Hepatocyte (in vitro differentiated cells): ENCODE data around the gene ETV7. TPM values are rescaled to one million over a fixed set of nuclear protein-coding genes. Genes with fewer than 3 reads are reported as not detected.

Experiments
- DNase-seq: peaks from one replicate; pipeline ENCODE4 v3.0.0-alpha.2; 2016; ENCODE audit warnings: low spot score
- H2AFZ ChIP-seq: fragments of 200-600 bp; sonication (generic); 2 replicates; pipeline ENCODE4 v1.6.0; 2016; ENCODE audit warnings: antibody characterized with exemption, mild to moderate bottlenecking
- H3K27ac ChIP-seq: fragments of 200-600 bp; sonication (generic); 2 replicates; pipeline ENCODE4 v1.5.1; 2016; ENCODE audit warnings: mild to moderate bottlenecking
- H3K27me3 ChIP-seq: fragments of 200-600 bp; sonication (generic); 2 replicates; pipeline ENCODE4 v1.6.1; 2016
- H3K36me3 ChIP-seq: fragments of 200-600 bp; sonication (generic); replicated peaks from 2 replicates; pipeline ENCODE4 v1.5.1; 2016; ENCODE audit warnings: low read depth; ENCODE audit not compliant: insufficient read depth
- H3K4me1 ChIP-seq: fragments of 200-600 bp; sonication (generic); 2 replicates; pipeline ENCODE4 v1.5.1; 2016; ENCODE audit warnings: mild to moderate bottlenecking, moderate library complexity; ENCODE audit not compliant: insufficient read depth
- H3K4me2 ChIP-seq: fragments of 200-600 bp; sonication (generic); 2 replicates; pipeline ENCODE4 v1.6.0; 2016
- H3K4me3 ChIP-seq: fragments of 200-600 bp; sonication (generic); 2 replicates; pipeline ENCODE4 v1.5.1; 2016; ENCODE audit warnings: mild to moderate bottlenecking
- H3K79me2 ChIP-seq: fragments of 200-600 bp; sonication (generic); 2 replicates; pipeline ENCODE4 v1.6.0; 2017; ENCODE audit warnings: mild to moderate bottlenecking
- H3K9me2 ChIP-seq: fragments of 200-600 bp; sonication (generic); replicated peaks from 2 replicates; pipeline ENCODE4 v1.6.0; 2017; ENCODE audit warnings: mild to moderate bottlenecking; ENCODE audit not compliant: insufficient read depth
- H3K9me3 ChIP-seq: fragments of 200-600 bp; sonication (generic); 2 replicates; pipeline ENCODE4 v1.5.1; 2016; ENCODE audit warnings: low read depth, mild to moderate bottlenecking
- H4K20me1 ChIP-seq: fragments of 200-600 bp; sonication (generic); 2 replicates; pipeline ENCODE4 v1.6.0; 2016; ENCODE audit warnings: mild to moderate bottlenecking; ENCODE audit not compliant: insufficient read depth, poor library complexity, severe bottlenecking
- CTCF ChIP-seq: fragments of 200-600 bp; sonication (generic); IDR thresholded peaks from 2 replicates; pipeline ENCODE4 v1.5.1; 2016; ENCODE audit warnings: antibody characterized with exemption, mild to moderate bottlenecking; ENCODE audit not compliant: poor library complexity
- EZH2 ChIP-seq: fragments of 200-600 bp; sonication (generic); IDR thresholded peaks from 2 replicates; pipeline ENCODE4 v1.6.1; 2016; ENCODE audit warnings: antibody characterized with exemption, mild to moderate bottlenecking, borderline replicate concordance
- EZH2phosphoT487 ChIP-seq: fragments of 200-600 bp; sonication (generic); IDR thresholded peaks from one replicate; pipeline ENCODE4 v1.6.1; 2018; ENCODE audit warnings: antibody characterized with exemption, mild to moderate bottlenecking, low read depth, moderate library complexity; ENCODE audit not compliant: unreplicated experiment, severe bottlenecking
- WGBS: methylation state at CpG from one replicate; pipeline ENCODE4 v1.1.6; 2016; ENCODE audit warnings: low lambda C conversion rate; ENCODE audit errors: missing lambda C conversion rate; 5-methylcytosine and 5-hydroxymethylcytosine counted together
- polyA plus RNA-seq: library from polyadenylated mRNA; unstranded; fragments of >200 nt; fragmentation: Nextera tagmentation; extraction: Ambion mirVana; gene quantifications from 2 replicates; pipeline ENCODE4 v1.2.1, GENCODE V29; 2016
- total RNA-seq: library from RNA; depleted of rRNA; stranded (reverse); fragments of >200 nt; gene quantifications from 2 replicates; pipeline ENCODE4 v1.2.3, GENCODE V29; 2014

Gene ETV7
- total and polyA plus RNA-seq, 2 experiments from 2014 or later, result 1.2 TPM

- H3K4me3 ChIP-seq, result no peak overlapping the region
- TF ChIP-seq EZH2phosphoT487 (no peak), CTCF (no peak), EZH2 (no peak)
- no peaks in the 10 kb centered on the region for H3K79me2 ChIP-seq
- H2AFZ ChIP-seq, result no peak overlapping the region
- no peaks in the 10 kb centered on the region for H3K9me3 ChIP-seq
- no peaks in the 10 kb centered on the region for H3K4me1 ChIP-seq
- no peak overlapping the region for H3K4me2 ChIP-seq
- no peak overlapping the region for H3K27ac ChIP-seq
- H3K36me3 ChIP-seq, result no peaks in the 10 kb centered on the region
- H3K27me3 ChIP-seq, result no peaks in the 10 kb centered on the region
- WGBS, result 45% methylated on average over 3 of the region's 3 CpGs
- DNase-seq, result no peak
- no peaks in the 10 kb centered on the region for H3K9me2 ChIP-seq
- no peaks in the 10 kb centered on the region for H4K20me1 ChIP-seq
These were observed 15.0 kb upstream of the ETV7 start for GRCh38 chr6:36402481-36402880.

GRCh38 chr6:36399970-36400369, 12.5 kb upstream of the ETV7 start:
- no peak for TF ChIP-seq EZH2phosphoT487
- TF ChIP-seq CTCF, result no peak
- no peak for TF ChIP-seq EZH2
- H3K79me2 ChIP-seq, result no peaks in the 10 kb centered on the region
- no peak overlapping the region for H3K4me2 ChIP-seq
- H3K4me1 ChIP-seq, result no peaks in the 10 kb centered on the region
- no peak overlapping the region for H3K27ac ChIP-seq
- H3K9me3 ChIP-seq, result no peaks in the 10 kb centered on the region
- no peaks in the 10 kb centered on the region for H3K9me2 ChIP-seq
- H4K20me1 ChIP-seq, result no peaks in the 10 kb centered on the region
- no peaks in the 10 kb centered on the region for H3K27me3 ChIP-seq
- no peak overlapping the region for H2AFZ ChIP-seq
- no peak for DNase-seq
- no peaks in the 10 kb centered on the region for H3K36me3 ChIP-seq
- no peak overlapping the region for H3K4me3 ChIP-seq
- WGBS, result 80% methylated on average over 1 of the region's 1 CpG

- Histone ChIP-seq H3K4me3 (no peak overlapping the region), H4K20me1 (no peaks in the 10 kb centered on the region), H3K27ac (no peak overlapping the region), H3K27me3 (peaks cover 14% of the 10 kb centered on the region), H3K9me2 (no peaks in the 10 kb centered on the region), H3K9me3 (no peaks in the 10 kb centered on the region), H3K4me2 (no peak overlapping the region), H3K4me1 (no peaks in the 10 kb centered on the region), H3K36me3 (no peaks in the 10 kb centered on the region), H2AFZ (no peak overlapping the region), H3K79me2 (no peaks in the 10 kb centered on the region)
- 80% methylated on average over 5 of the region's 5 CpGs for WGBS
- DNase-seq, result no peak
- no peak for TF ChIP-seq EZH2phosphoT487
- TF ChIP-seq EZH2, result no peak
- TF ChIP-seq CTCF, result no peak
These were observed 5.2 kb upstream of the ETV7 start for GRCh38 chr6:36392621-36393020.

- H3K4me3 ChIP-seq, result no peak overlapping the region
- no peak overlapping the region for H2AFZ ChIP-seq
- H3K79me2 ChIP-seq, result no peaks in the 10 kb centered on the region
- H3K36me3 ChIP-seq, result no peaks in the 10 kb centered on the region
- H3K4me1 ChIP-seq, result peaks cover 6% of the 10 kb centered on the region
- no peaks in the 10 kb centered on the region for H3K9me2 ChIP-seq
- H4K20me1 ChIP-seq, result no peaks in the 10 kb centered on the region
- no peak overlapping the region for H3K27ac ChIP-seq
- no peaks in the 10 kb centered on the region for H3K9me3 ChIP-seq
- peaks cover 22% of the 10 kb centered on the region for H3K27me3 ChIP-seq
- DNase-seq, result no peak
- no peak for TF ChIP-seq EZH2
- TF ChIP-seq EZH2phosphoT487, result no peak
- TF ChIP-seq CTCF, result no peak
- no peak overlapping the region for H3K4me2 ChIP-seq
These were observed 1.9 kb upstream of the ETV7 start for GRCh38 chr6:36389353-36389752.
